Activated CD4-positive, CD25-positive, alpha-beta regulatory T cell treated with anti-CD3 and anti-CD28 coated beads, Interleukin-2, amount 50 U/mL, for 24 hours (primary cell): ENCODE results near the gene RETREG3.
A peak's percentile ranks its signal among the peaks of the same experiment; 100 is the strongest.
"Not testable (repeated sequence)": the region's sequence is repeated elsewhere in the genome, so short reads cannot be mapped to it uniquely, and the experiment has no call there.

Experiments
- ATAC-seq, 2 donors: fragments of 150-1000 bp; cut with Tn5 transposase; one replicate each; pipeline ENCODE4 v1.10.0; 2021; ENCODE audit warnings: mild to moderate bottlenecking in 1 of 2, moderate library complexity in 1 of 2

RETREG3 gene

GRCh38 chr17:42568341-42569111, 40.6 kb downstream of the RETREG3 start:
- no peak for ATAC-seq

- peak; percentile 71 to 77 for ATAC-seq
Measured at GRCh38 chr17:42566883-42567573, 42.1 kb downstream of the RETREG3 start, which contains the start of gene MLX. TSS of gene MLX (plus strand) at chr17:42567100. CDS start at chr17:42567125, 25 bp downstream.

GRCh38 chr17:42566215-42566882, 42.8 kb downstream of the RETREG3 start:
- ATAC-seq: no peak

GRCh38 chr17:42565523-42566214, 43.5 kb downstream of the RETREG3 start:
- no peak for ATAC-seq

- ATAC-seq: no peak
Measured at GRCh38 chr17:42564815-42565522, 44.2 kb downstream of the RETREG3 start.

- ATAC-seq: no peak
Measured at GRCh38 chr17:42563950-42564349, 45.2 kb downstream of the RETREG3 start.

- no peak for ATAC-seq
Measured at GRCh38 chr17:42563543-42563942, 45.6 kb downstream of the RETREG3 start.

GRCh38 chr17:42563143-42563509, 46.0 kb downstream of the RETREG3 start:
- ATAC-seq: no peak

GRCh38 chr17:42562388-42563142, 46.6 kb downstream of the RETREG3 start:
- no peak for ATAC-seq

GRCh38 chr17:42561897-42562387, 47.2 kb downstream of the RETREG3 start, which contains the start of gene COASY:
TSS of gene COASY (plus strand) at chr17:42562148. CDS start at chr17:42562623, 475 bp downstream.
- ATAC-seq: peak; percentile 74 to 76

GRCh38 chr17:42560246-42560645, 48.9 kb downstream of the RETREG3 start:
- no peak for ATAC-seq

GRCh38 chr17:42559075-42559474, 50.1 kb downstream of the RETREG3 start:
- no peak for ATAC-seq

- not testable (repeated sequence) for ATAC-seq
Measured at GRCh38 chr17:42555961-42556617, 53.1 kb downstream of the RETREG3 start.

GRCh38 chr17:42555122-42555622, 54.0 kb downstream of the RETREG3 start:
- ATAC-seq: no peak

GRCh38 chr17:42554250-42555121, 54.7 kb downstream of the RETREG3 start:
- peak; percentile 84 for ATAC-seq

GRCh38 chr17:42553866-42554249, 55.3 kb downstream of the RETREG3 start:
- ATAC-seq: peak; percentile 29 to 36

GRCh38 chr17:42553161-42553818, 55.9 kb downstream of the RETREG3 start:
- ATAC-seq: no peak

- not testable (repeated sequence) for ATAC-seq
Measured at GRCh38 chr17:42552736-42553135, 56.4 kb downstream of the RETREG3 start, which contains the start of gene HSD17B1. TSS of gene HSD17B1 (plus strand) at chr17:42552923. CDS start at chr17:42552934, 11 bp downstream.
